HepG2 (cell line): ENCODE measurements around the gene ZSCAN1. TPM values are rescaled to one million over a fixed set of nuclear protein-coding genes. Genes with fewer than 3 reads are reported as not detected.
A peak's percentile ranks its signal among the peaks of the same experiment; 100 is the strongest.

Experiments used
- ADNP ChIP-seq: sonication (generic); formaldehyde crosslinking; IDR thresholded peaks from 2 replicates; pipeline ENCODE4 v1.4.0; 2020; ENCODE audit warnings: missing genetic modification reagents
- CREB1 ChIP-seq, 2 experiments: fragments of 450-650 bp in 1 of 2; IDR thresholded peaks; 2 replicates each; pipeline ENCODE4 v1.6.1; 2016 to 2017; ENCODE audit warnings: control low read depth in 1 of 2, mild to moderate bottlenecking in 1 of 2, missing compliant biosample characterization in 1 of 2, missing genetic modification characterization in 1 of 2
- ELF1 ChIP-seq: sonication (generic); formaldehyde crosslinking; IDR thresholded peaks from 2 replicates; pipeline ENCODE4 v1.4.0; 2020; ENCODE audit warnings: missing genetic modification reagents
- KAT8 ChIP-seq: IDR thresholded peaks from 2 replicates; pipeline ENCODE4 v1.6.1; 2016; ENCODE audit warnings: missing genetic modification reagents, missing compliant biosample characterization
- KDM6A ChIP-seq: IDR thresholded peaks from 2 replicates; pipeline ENCODE4 v1.6.1; 2016; ENCODE audit warnings: low read depth
- MEF2D ChIP-seq: sonication (generic); formaldehyde crosslinking; IDR thresholded peaks from 2 replicates; pipeline ENCODE4 v1.5.1; 2020; ENCODE audit warnings: mild to moderate bottlenecking, missing genetic modification reagents
- NRL ChIP-seq: sonication (generic); formaldehyde crosslinking; IDR thresholded peaks from 2 replicates; pipeline ENCODE4 v1.5.0; 2020; ENCODE audit warnings: missing genetic modification reagents, mild to moderate bottlenecking, moderate library complexity, borderline replicate concordance
- PHF5A ChIP-seq: IDR thresholded peaks from one replicate; pipeline ENCODE4 v1.6.1; 2018; ENCODE audit warnings: low read depth, missing genetic modification reagents; ENCODE audit not compliant: unreplicated experiment
- SOX6 ChIP-seq, 2 experiments: fragments of 450-650 bp in 1 of 2; sonication (generic) in 1 of 2; formaldehyde crosslinking in 1 of 2; IDR thresholded peaks; 2 replicates each; pipeline versions ENCODE4 v1.4.0 to v1.6.1; 2017 to 2020; ENCODE audit warnings: antibody characterized with exemption in 1 of 2, mild to moderate bottlenecking in 1 of 2, missing genetic modification reagents in 1 of 2
- ZHX2 ChIP-seq, 2 experiments: sonication (generic) in 1 of 2; formaldehyde crosslinking in 1 of 2; IDR thresholded peaks; 2 replicates each; pipeline versions ENCODE4 v1.6.1 to v1.9.0; 2014 to 2022; ENCODE audit warnings: antibody characterized with exemption in 1 of 2, borderline replicate concordance in 1 of 2, inconsistent platforms in 1 of 2, low read depth in 1 of 2, missing genetic modification reagents in 1 of 2
- ZNF121 ChIP-seq: sonication (generic); formaldehyde crosslinking; IDR thresholded peaks from 2 replicates; pipeline ENCODE4 v1.5.0; 2020; ENCODE audit warnings: mild to moderate bottlenecking, missing genetic modification reagents
- ZNF510 ChIP-seq: sonication (generic); formaldehyde crosslinking; IDR thresholded peaks from 2 replicates; pipeline ENCODE4 v1.4.0; 2020; ENCODE audit warnings: low read depth, mild to moderate bottlenecking, missing genetic modification reagents
- polyA plus RNA-seq, 8 experiments: library from polyadenylated mRNA; depleted of rRNA in 3 of 8; stranded (reverse) in 7 of 8; unstranded in 1 of 8; fragments of >200 nt; fragmentation: Illumina TruSeq in 4 of 8; extraction: Trizol in 4 of 8; gene quantifications; 2 replicates each; pipeline versions ENCODE4 v1.2.1 to v1.2.3, GENCODE V29; 2011 to 2016; ENCODE audit warnings: low read depth in 4 of 8, missing spikeins in 1 of 8, mixed read lengths in 1 of 8; ENCODE audit not compliant: insufficient read depth in 1 of 8
- total RNA-seq, 5 experiments: library from RNA; depleted of rRNA; stranded (reverse); fragments of >200 nt; fragmentation: Illumina TruSeq; extraction: Trizol; gene quantifications; 2 replicates each; pipeline ENCODE4 v1.2.3, GENCODE V29; 2016; ENCODE audit warnings: low read depth in 1 of 5
- TF ChIP-seq, protein P1 (sequence below): sonication (generic); formaldehyde crosslinking; conservative IDR thresholded peaks from 2 replicates; pipeline ENCODE4 v1.8.0; 2022; ENCODE audit warnings: mild to moderate bottlenecking, moderate library complexity, missing genetic modification reagents
- TF ChIP-seq, protein P2 (sequence below): sonication (generic); formaldehyde crosslinking; IDR thresholded peaks from 2 replicates; pipeline ENCODE4 v1.8.1; 2022; ENCODE audit warnings: low read depth, mild to moderate bottlenecking, missing genetic modification reagents
- TF ChIP-seq, protein P3 (sequence below): IDR thresholded peaks from 2 replicates; pipeline ENCODE4 v1.6.1; 2016; ENCODE audit warnings: missing biosample characterization, missing genetic modification reagents, low read depth

Gene ZSCAN1
- total and polyA plus RNA-seq, 2 of the 13 experiments (the other 11 are each of a cell fraction or from before 2014, with no cell fraction given) = not detected

- TF ChIP-seq ZHX2 (IDR thresholded peaks at IDR 0.05; ENCODE audit: low read depth) = peak; percentile 95
- TF ChIP-seq ZHX2 (CRISPR knock-in tag; IDR thresholded peaks at IDR 0.05; ENCODE audit: borderline replicate concordance) = peak; percentile 33
- 0 out of 2 replicates have a peak, but pooled peaks have one; percentile 52 for TF ChIP-seq ZNF510 (CRISPR knock-in tag)
- TF ChIP-seq, protein P1, sequence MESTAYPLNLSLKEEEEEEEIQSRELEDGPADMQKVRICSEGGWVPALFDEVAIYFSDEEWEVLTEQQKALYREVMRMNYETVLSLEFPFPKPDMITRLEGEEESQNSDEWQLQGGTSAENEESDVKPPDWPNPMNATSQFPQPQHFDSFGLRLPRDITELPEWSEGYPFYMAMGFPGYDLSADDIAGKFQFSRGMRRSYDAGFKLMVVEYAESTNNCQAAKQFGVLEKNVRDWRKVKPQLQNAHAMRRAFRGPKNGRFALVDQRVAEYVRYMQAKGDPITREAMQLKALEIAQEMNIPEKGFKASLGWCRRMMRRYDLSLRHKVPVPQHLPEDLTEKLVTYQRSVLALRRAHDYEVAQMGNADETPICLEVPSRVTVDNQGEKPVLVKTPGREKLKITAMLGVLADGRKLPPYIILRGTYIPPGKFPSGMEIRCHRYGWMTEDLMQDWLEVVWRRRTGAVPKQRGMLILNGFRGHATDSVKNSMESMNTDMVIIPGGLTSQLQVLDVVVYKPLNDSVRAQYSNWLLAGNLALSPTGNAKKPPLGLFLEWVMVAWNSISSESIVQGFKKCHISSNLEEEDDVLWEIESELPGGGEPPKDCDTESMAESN = peak; percentile 82
- no peak for TF ChIP-seq PHF5A (CRISPR knock-in tag)
- peak; percentile 82 for TF ChIP-seq MEF2D
- peak; percentile 68 for TF ChIP-seq CREB1 (IDR thresholded peaks at IDR 0.05)
- no peak; the same call in 1 of the 2 replicates for TF ChIP-seq CREB1 (CRISPR knock-in tag; IDR thresholded peaks at IDR 0.05)
- peak; percentile 92 for TF ChIP-seq ELF1 (CRISPR knock-in tag)
- TF ChIP-seq KAT8 (CRISPR knock-in tag) = peak; percentile 94
- TF ChIP-seq, protein P2, sequence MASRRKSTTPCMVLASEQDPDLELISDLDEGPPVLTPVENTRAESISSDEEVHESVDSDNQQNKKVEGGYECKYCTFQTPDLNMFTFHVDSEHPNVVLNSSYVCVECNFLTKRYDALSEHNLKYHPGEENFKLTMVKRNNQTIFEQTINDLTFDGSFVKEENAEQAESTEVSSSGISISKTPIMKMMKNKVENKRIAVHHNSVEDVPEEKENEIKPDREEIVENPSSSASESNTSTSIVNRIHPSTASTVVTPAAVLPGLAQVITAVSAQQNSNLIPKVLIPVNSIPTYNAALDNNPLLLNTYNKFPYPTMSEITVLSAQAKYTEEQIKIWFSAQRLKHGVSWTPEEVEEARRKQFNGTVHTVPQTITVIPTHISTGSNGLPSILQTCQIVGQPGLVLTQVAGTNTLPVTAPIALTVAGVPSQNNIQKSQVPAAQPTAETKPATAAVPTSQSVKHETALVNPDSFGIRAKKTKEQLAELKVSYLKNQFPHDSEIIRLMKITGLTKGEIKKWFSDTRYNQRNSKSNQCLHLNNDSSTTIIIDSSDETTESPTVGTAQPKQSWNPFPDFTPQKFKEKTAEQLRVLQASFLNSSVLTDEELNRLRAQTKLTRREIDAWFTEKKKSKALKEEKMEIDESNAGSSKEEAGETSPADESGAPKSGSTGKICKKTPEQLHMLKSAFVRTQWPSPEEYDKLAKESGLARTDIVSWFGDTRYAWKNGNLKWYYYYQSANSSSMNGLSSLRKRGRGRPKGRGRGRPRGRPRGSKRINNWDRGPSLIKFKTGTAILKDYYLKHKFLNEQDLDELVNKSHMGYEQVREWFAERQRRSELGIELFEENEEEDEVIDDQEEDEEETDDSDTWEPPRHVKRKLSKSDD (CRISPR knock-in tag) = peak; percentile 62
- peak; percentile 93 for TF ChIP-seq ADNP (CRISPR knock-in tag)
- TF ChIP-seq KDM6A = no peak
- 0 out of 2 replicates have a peak, but pooled peaks have one; percentile 54 for TF ChIP-seq ZNF121 (CRISPR knock-in tag)
- TF ChIP-seq SOX6 (IDR thresholded peaks at IDR 0.05) = no peak
- peak; percentile 46 for TF ChIP-seq SOX6 (CRISPR knock-in tag; IDR thresholded peaks at IDR 0.05)
- TF ChIP-seq, protein P3, sequence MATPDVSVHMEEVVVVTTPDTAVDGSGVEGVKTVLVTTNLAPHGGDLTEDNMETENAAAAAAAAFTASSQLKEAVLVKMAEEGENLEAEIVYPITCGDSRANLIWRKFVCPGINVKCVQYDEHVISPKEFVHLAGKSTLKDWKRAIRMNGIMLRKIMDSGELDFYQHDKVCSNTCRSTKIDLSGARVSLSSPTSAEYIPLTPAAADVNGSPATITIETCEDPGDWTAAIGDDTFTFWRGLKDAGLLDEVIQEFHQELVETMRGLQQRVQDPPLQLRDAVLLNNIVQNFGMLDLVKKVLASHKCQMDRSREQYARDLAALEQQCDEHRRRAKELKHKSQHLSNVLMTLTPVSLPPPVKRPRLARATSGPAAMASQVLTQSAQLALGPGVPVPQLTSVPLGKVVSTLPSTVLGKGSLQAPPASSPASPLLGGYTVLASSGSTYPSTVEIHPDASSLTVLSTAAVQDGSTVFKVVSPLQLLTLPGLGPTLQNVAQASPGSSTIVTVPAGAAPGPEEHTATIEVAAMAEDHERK (CRISPR knock-in tag) = peak; percentile 88
- peak; percentile 22; the same call in 1 of the 2 replicates for TF ChIP-seq NRL (CRISPR knock-in tag)
Measured at GRCh38 chr19:58002384-58003173, 31.2 kb upstream of the ZSCAN1 start, which contains the start of gene ZNF606 (continued).
